Tibial nerve (tissue), 4 donors: Measurements from ENCODE around the gene FHL1. TPM values are rescaled to one million over a fixed set of nuclear protein-coding genes. Genes with fewer than 3 reads are reported as not detected.
A peak's percentile ranks its signal among the peaks of the same experiment; 100 is the strongest.

Experiments
- DNase-seq, 2 donors: peaks; one replicate each; pipeline ENCODE4 v3.0.0-alpha.2; 2019; ENCODE audit warnings: low spot score in 2 of 2
- H3K27ac ChIP-seq, 4 donors: fragments of 200-600 bp; sonication (generic) in 3 of 4; one replicate each; pipeline ENCODE4 v1.5.1; 2017 to 2019; ENCODE audit warnings: mild to moderate bottlenecking in 1 of 4
- H3K27me3 ChIP-seq, 2 donors: fragments of 200-600 bp; sonication (generic) in 1 of 2; one replicate each; pipeline versions ENCODE4 v1.5.1 to v1.6.0; 2017 to 2019
- H3K36me3 ChIP-seq, 3 donors: fragments of 200-600 bp; sonication (generic); one replicate each; pipeline ENCODE4 v1.5.1; 2018 to 2019
- H3K4me1 ChIP-seq, 4 donors: fragments of 200-600 bp; sonication (generic) in 3 of 4; one replicate each; pipeline ENCODE4 v1.5.1; 2017 to 2019
- H3K4me3 ChIP-seq, 4 donors: fragments of 200-600 bp; sonication (generic) in 3 of 4; one replicate each; pipeline ENCODE4 v1.5.1; 2017 to 2019; ENCODE audit warnings: mild to moderate bottlenecking in 1 of 4, moderate library complexity in 1 of 4
- H3K9me3 ChIP-seq, 4 donors: fragments of 200-600 bp; sonication (generic) in 3 of 4; one replicate each; pipeline ENCODE4 v1.5.1; 2017 to 2019
- EP300 ChIP-seq, 2 donors: sonication (generic); formaldehyde crosslinking; IDR thresholded peaks; one replicate each; pipeline ENCODE4 v1.6.1; 2017; ENCODE audit warnings: antibody characterized with exemption in 2 of 2, mild to moderate bottlenecking in 1 of 2
- POLR2A ChIP-seq, 2 donors: fragments of 450-650 bp; IDR thresholded peaks; one replicate each; pipeline ENCODE4 v1.6.1; 2017; ENCODE audit warnings: antibody characterized with exemption in 2 of 2, mild to moderate bottlenecking in 2 of 2, moderate library complexity in 2 of 2
- WGBS, 2 donors: methylation state at CpG; one replicate each; pipeline ENCODE4 v1.1.5; 2018; 5-methylcytosine and 5-hydroxymethylcytosine counted together
- total RNA-seq, 4 donors: library from RNA; depleted of rRNA; stranded (reverse); fragments of >200 nt; gene quantifications; one replicate each; pipeline ENCODE4 v1.1.0, GENCODE V29; 2016
- TF ChIP-seq, protein P1 (sequence below), 5 experiments: fragments of 200-600 bp in 3 of 5; fragments of 450-650 bp in 2 of 5; sonication (generic) in 3 of 5; IDR thresholded peaks; one replicate each; pipeline ENCODE4 v1.5.1; 2016 to 2019; ENCODE audit warnings: antibody characterized with exemption in 5 of 5, mild to moderate bottlenecking in 3 of 5, moderate library complexity in 2 of 5

FHL1 gene
- total RNA-seq, 4 donors from 2014 or later: 246 to 749 (median 333) TPM

DNA sequence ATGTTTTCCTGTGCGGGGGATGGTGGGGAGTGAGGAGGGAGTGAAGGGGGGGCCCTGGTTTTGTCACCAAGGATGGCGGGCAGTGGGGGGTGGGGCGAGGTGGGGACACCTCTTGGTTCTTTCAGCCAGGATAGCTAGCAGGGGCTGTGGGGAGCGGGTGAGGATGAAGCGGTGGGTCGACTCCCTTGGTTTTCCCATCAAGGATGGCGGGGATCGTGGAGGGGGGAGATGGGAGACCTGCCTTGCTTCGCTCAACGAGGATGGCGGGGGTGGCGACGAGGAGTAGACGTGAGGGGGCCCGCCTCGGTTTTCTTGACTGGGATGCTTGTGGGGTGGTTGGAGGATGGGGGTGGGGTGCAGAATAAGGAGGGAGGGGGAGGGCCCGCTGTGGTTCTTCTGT is 643 bp downstream of the FHL1 start:
- H3K4me1 ChIP-seq: no peaks in the 10 kb centered on the region
- H3K27me3 ChIP-seq: peaks cover 0 to 14% of the 10 kb centered on the region in 2 donors
- H3K27ac ChIP-seq: peak overlapping the region; percentile 80 to 94 (median 87)
- no peak for TF ChIP-seq EP300 (IDR thresholded peaks at IDR 0.05)
- 0 to 28% methylated on average over 3 to 17 of the region's 17 CpGs for WGBS, 2 donors
- no peaks in the 10 kb centered on the region for H3K36me3 ChIP-seq
- DNase-seq: no peak
- no peaks in the 10 kb centered on the region for H3K9me3 ChIP-seq
- peak overlapping the region; percentile 34 to 79 (median 67) for H3K4me3 ChIP-seq

DNA sequence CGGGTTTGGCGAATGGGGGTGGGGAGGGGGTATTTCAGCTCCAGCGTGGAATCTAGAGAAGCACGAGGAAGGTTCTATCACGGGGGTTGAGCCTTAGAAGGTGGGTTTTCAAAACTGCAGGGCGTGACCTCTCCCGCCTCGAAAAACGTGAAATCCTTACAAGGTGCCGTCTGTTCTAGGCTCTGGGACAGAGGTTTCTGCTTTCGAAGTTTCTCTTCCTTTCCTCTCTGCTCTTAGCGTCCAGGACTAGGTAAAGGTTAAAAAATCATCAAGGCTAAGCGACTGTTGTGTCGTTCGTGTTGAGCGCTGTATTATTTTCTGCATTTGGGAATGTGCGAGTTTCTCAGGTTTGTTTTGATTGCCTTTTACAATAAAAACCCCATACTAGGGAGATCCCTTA is 1.1 kb downstream of the FHL1 start:
- H3K27ac ChIP-seq: peak overlapping the region; percentile 80 to 94 (median 87)
- TF ChIP-seq POLR2A (IDR thresholded peaks at IDR 0.05) (no peak), EP300 (IDR thresholded peaks at IDR 0.05) (no peak)
- TF ChIP-seq, protein P1, sequence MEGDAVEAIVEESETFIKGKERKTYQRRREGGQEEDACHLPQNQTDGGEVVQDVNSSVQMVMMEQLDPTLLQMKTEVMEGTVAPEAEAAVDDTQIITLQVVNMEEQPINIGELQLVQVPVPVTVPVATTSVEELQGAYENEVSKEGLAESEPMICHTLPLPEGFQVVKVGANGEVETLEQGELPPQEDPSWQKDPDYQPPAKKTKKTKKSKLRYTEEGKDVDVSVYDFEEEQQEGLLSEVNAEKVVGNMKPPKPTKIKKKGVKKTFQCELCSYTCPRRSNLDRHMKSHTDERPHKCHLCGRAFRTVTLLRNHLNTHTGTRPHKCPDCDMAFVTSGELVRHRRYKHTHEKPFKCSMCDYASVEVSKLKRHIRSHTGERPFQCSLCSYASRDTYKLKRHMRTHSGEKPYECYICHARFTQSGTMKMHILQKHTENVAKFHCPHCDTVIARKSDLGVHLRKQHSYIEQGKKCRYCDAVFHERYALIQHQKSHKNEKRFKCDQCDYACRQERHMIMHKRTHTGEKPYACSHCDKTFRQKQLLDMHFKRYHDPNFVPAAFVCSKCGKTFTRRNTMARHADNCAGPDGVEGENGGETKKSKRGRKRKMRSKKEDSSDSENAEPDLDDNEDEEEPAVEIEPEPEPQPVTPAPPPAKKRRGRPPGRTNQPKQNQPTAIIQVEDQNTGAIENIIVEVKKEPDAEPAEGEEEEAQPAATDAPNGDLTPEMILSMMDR (IDR thresholded peaks at IDR 0.05): no peak

DNA sequence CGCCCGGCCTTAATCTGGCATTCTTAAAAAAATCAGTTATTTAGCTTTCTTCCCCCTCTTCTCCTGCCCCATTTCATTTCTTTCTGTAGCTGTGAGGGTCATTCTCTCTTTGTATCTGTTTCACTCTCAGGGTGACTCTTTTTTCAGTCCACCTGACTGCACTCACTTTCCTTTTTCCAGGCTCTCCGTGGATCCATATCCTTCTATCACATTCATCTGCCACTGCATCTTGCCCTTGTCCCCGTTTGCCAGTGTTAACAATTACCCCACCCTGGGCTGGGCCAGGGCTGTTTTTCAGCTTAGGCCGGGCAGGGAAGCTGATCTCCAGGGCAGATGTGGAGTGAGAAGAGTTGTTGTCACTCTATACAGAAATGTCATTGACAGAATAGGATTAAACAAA is 7.7 kb downstream of the FHL1 start:
- Histone ChIP-seq H3K9me3 (no peaks in the 10 kb centered on the region), H3K4me1 (peaks cover 0 to 6% (median 0%) of the 10 kb centered on the region in 4 donors), H3K4me3 (no peak overlapping the region), H3K36me3 (no peaks in the 10 kb centered on the region), H3K27me3 (peaks cover 0 to 13% of the 10 kb centered on the region in 2 donors), H3K27ac (no peak overlapping the region)
- TF ChIP-seq POLR2A (IDR thresholded peaks at IDR 0.05) (no peak), EP300 (IDR thresholded peaks at IDR 0.05) (no peak)
- TF ChIP-seq, protein P1 (IDR thresholded peaks at IDR 0.05): no peak
- DNase-seq: no peak
- 45 to 50% methylated on average over 5 of the region's 5 CpGs for WGBS, 2 donors

More for the DNA sequence above, 1.1 kb downstream of the FHL1 start:
- Histone ChIP-seq H3K4me1 (no peaks in the 10 kb centered on the region), H3K27me3 (peaks cover 0 to 14% of the 10 kb centered on the region in 2 donors), H3K4me3 (peak overlapping the region; percentile 34 to 79 (median 67)), H3K9me3 (no peaks in the 10 kb centered on the region), H3K36me3 (no peaks in the 10 kb centered on the region)
- 25 to 39% methylated on average over 17 of the region's 17 CpGs for whole genome bisulfite sequencing, 2 donors
- no peak for DNase-seq

DNA sequence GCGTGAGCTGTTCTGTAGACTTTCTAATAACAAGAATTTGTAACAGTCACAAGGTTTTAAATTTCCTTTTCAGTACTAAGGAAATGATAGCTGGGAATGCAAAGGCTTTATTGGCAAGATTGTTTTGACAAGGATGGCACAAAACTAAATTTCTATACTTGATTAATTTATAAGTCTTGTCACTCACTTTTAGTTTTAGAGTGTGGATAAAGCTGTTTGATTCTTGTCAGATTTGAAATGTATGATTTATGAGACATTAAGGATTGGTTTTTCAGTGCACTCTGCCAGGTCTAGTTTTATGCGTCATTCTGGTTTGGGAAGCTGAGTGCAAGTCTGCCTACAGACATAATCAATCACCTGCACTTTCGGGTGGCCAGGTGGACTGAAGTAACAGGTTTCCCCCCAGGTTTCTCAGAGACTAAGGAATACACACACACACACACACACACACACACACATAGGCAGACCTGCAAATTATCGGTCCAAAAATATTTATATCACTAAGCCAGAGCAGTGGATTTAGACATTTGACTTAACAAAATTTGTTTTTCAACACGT is 9.3 kb downstream of the FHL1 start:
- no peaks in the 10 kb centered on the region for H3K9me3 ChIP-seq
- TF ChIP-seq POLR2A (IDR thresholded peaks at IDR 0.05) (no peak), EP300 (IDR thresholded peaks at IDR 0.05) (no peak)
- TF ChIP-seq, protein P1 (IDR thresholded peaks at IDR 0.05): no peak
- H3K27ac ChIP-seq: no peak overlapping the region
- no peaks in the 10 kb centered on the region for H3K36me3 ChIP-seq
- WGBS, 2 donors: 77 to 79% methylated on average over 5 of the region's 5 CpGs
- no peak for DNase-seq
- H3K4me1 ChIP-seq: peaks cover 0 to 6% (median 0%) of the 10 kb centered on the region in 4 donors
- no peak overlapping the region for H3K4me3 ChIP-seq
- peaks cover 0 to 6% of the 10 kb centered on the region in 2 donors for H3K27me3 ChIP-seq

DNA sequence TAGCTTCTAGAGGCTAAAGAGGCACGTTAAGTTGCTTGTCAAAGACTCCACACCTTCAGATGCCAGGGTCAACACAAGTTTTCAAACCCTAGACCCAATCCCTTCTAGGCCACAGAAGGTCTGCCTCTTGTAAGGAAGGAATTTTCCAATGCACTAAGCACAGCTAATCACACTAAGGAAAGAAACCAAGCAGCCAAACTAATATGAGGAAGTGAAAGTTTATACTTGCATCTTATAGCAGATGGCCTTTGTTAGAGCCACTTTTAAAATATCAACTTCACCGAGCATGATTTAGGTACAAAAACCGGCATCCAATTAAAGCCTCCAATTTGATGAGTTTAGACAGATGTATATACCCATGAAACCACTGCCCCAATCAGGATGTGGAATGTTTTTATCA is 9.9 kb downstream of the FHL1 start:
- TF ChIP-seq, protein P1 (IDR thresholded peaks at IDR 0.05): no peak
- no peak for TF ChIP-seq EP300 (IDR thresholded peaks at IDR 0.05)
- 56 to 61% methylated on average over 3 of the region's 3 CpGs for WGBS, 2 donors
- Histone ChIP-seq H3K9me3 (no peaks in the 10 kb centered on the region), H3K36me3 (no peaks in the 10 kb centered on the region), H3K27ac (no peak overlapping the region), H3K4me3 (no peak overlapping the region), H3K4me1 (peaks cover 0 to 6% (median 0%) of the 10 kb centered on the region in 4 donors), H3K27me3 (peaks cover 0 to 6% of the 10 kb centered on the region in 2 donors)
- no peak for DNase-seq
